Activated naive CD4-positive, alpha-beta T cell treated with anti-CD3 and anti-CD28 coated beads for 36 hours (primary cell): ENCODE data around the gene STAB2. TPM values are rescaled to one million over a fixed set of nuclear protein-coding genes. Genes with fewer than 3 reads are reported as not detected.
"Not testable (repeated sequence)": the region's sequence is repeated elsewhere in the genome, so short reads cannot be mapped to it uniquely, and the experiment has no call there.

ENCODE experiments used
- CTCF ChIA-PET: fragments of 350-600 bp; sonication (Branson Sonifier 250); formaldehyde crosslinking; loops from one replicate; lab custom pipeline; 2021; ENCODE audit warnings: antibody characterized with exemption; lab: Charles Lee
- DNase-seq: peaks from one replicate; pipeline ENCODE4 v3.0.0-alpha.2; 2020
- H3K27ac Mint-ChIP-seq: one replicate; pipeline ENCODE4 v1.8.0; 2021; ENCODE audit warnings: mild to moderate bottlenecking, mixed read lengths
- H3K27me3 Mint-ChIP-seq: one replicate; pipeline ENCODE4 v1.8.0; 2021; ENCODE audit warnings: low read depth, mixed read lengths
- H3K36me3 Mint-ChIP-seq: one replicate; pipeline ENCODE4 v1.8.0; 2021; ENCODE audit warnings: low read depth, mixed read lengths
- H3K4me1 Mint-ChIP-seq: one replicate; pipeline ENCODE4 v1.8.0; 2021; ENCODE audit warnings: low read depth, mixed read lengths
- H3K4me3 Mint-ChIP-seq: one replicate; pipeline ENCODE4 v1.8.0; 2021; ENCODE audit warnings: mild to moderate bottlenecking, moderate library complexity, mixed read lengths
- H3K9me3 Mint-ChIP-seq: one replicate; pipeline ENCODE4 v1.8.0; 2021; ENCODE audit warnings: mixed read lengths
- intact Hi-C: fragments of 100-400 bp; cut with micrococcal nuclease; formaldehyde crosslinking; loops from one replicate; pipeline ENCODE4 v1.15.1; 2023
- total RNA-seq, 2 experiments: library from RNA; stranded (reverse); gene quantifications; one replicate each; pipeline ENCODE4 v1.2.3, GENCODE V29; 2021

The STAB2 gene
- total RNA-seq, 2 experiments from 2014 or later, result not detected

DNA sequence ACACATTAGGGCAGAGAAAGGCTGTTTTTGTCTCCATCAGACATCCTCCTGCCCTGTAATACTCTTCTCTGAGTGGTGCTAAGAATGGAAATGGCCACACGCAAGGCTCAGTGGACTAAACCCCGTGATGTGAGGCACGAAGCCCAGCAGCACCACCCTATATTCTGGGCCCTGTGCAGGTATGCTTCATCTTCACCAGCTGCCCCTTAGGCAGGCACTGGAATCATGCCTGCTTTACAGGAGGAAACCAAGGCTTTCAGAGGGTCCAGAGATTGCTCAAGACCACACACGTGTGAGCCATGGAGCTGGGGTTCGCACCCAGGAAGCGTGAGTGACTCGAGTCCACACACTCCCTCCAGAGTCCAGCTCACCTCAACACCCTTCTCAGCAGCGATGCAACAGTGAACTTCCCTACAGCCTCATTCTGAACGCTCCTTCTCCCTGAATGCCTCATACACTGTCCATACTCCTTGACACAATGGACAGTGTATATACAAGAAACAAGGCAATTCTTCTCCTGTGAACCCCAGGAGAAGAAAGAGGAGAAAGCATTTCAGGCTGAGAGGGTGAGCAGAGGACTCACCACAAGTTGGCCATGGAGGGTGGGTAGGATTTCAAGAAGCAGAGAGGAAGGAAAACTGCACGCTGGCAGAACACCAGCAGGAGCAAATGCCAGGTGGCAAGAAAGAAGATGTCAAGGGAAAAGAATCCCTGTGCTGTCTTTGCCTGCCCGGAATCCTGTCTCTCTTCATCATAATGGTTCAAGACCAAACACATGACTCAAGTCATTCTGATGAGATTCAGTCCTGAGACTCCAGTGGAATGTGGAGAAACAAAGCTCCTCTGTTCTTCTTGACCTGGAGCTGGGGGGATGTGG is 214.9 kb downstream of the STAB2 start:
- Mint-ChIP-seq H3K4me1 (no peaks in the 10 kb centered on the region), H3K27ac (no peak overlapping the region), H3K9me3 (no peaks in the 10 kb centered on the region), H3K27me3 (no peaks in the 10 kb centered on the region), H3K36me3 (peaks cover 28% of the 10 kb centered on the region), H3K4me3 (no peak overlapping the region)
- no peak for DNase-seq
- intact Hi-C loops, result no loop called here
- CTCF ChIA-PET, result no interaction called here

DNA sequence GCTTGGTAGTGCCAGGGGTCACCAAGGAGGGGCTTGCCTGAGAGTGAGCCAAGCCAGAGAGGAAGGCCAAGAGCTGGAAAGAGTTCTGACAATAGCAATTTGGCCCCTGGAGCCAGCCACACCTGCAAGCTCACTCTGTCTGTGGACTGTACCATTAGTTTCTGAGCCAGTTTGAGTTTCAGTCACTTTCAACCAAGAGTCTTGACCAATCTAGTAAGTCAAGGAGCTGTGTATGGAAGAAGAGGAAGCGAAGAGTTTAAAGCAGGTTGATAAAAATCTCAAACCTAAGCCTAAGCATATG is 215.5 kb downstream of the STAB2 start:
- Mint-ChIP-seq H3K27ac (no peak overlapping the region), H3K4me1 (no peaks in the 10 kb centered on the region), H3K4me3 (no peak overlapping the region), H3K9me3 (no peaks in the 10 kb centered on the region), H3K27me3 (no peaks in the 10 kb centered on the region), H3K36me3 (peaks cover 33% of the 10 kb centered on the region)
- DNase-seq, result no peak
- CTCF ChIA-PET, result no interaction called here
- intact Hi-C loops, result no loop called here

DNA sequence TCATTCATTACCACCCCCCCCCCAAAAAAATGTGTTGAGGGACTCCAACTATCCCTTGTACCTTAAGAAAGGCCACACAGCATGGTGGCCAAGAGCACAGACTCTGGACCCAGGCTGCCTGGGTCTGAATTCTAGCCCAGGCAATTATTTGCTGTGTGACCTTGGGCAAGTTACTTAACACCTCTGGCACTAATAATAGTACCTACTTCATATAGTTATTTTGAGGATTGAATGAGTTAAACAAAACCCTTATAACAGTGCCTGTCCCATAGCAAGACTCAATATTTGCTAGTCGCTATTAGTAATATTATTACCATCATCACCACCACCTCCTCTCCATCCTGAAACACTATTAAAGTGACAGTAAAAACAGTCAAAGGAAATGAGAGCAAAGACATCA is 216.8 kb downstream of the STAB2 start:
- Mint-ChIP-seq H3K36me3 (peaks cover 28% of the 10 kb centered on the region), H3K4me1 (no peaks in the 10 kb centered on the region), H3K4me3 (no peak overlapping the region), H3K27me3 (no peaks in the 10 kb centered on the region), H3K27ac (no peak overlapping the region), H3K9me3 (no peaks in the 10 kb centered on the region)
- intact Hi-C loops, result no loop called here
- DNase-seq, result no peak
- CTCF ChIA-PET, result interaction anchor here (0.7 kb wide), 1 partner anchor 76 kb away, joined by 3 read pairs; no protein-coding TSS in a partner anchor

DNA sequence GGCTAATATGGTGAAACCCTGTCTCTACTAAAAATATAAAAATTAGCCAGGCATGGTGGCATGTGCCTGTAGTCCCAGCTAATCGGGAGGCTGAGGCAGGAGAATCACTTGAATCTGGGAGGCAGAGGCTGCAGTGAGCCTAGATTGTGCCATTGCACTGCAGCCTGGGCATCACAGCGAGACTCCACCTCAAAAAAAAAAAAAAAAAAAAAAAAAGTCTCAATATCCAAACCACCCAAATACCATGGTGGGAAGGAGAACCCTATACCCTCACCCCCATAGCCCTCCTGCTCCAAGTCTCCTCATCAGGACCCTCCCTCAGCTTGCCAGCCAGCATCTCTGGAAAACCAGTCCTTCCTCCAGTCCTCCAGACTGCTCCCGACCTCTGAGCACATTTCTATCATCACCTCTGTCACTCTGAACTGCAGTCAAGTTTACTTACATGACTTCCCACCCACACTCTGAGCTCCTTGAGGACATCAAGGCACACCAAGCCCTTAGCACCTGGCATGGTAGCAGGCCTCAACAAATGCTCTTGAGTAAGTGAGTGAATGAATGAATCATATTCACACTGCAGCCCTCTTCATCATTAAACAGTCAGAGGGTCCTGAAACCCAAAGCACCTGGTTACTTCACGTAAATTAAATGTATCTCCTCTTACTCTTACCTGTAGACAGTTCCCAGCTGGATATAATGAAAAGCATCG is 218.7 kb downstream of the STAB2 start:
- CTCF ChIA-PET, result no interaction called here
- no peak overlapping the region for H3K27ac Mint-ChIP-seq

DNA sequence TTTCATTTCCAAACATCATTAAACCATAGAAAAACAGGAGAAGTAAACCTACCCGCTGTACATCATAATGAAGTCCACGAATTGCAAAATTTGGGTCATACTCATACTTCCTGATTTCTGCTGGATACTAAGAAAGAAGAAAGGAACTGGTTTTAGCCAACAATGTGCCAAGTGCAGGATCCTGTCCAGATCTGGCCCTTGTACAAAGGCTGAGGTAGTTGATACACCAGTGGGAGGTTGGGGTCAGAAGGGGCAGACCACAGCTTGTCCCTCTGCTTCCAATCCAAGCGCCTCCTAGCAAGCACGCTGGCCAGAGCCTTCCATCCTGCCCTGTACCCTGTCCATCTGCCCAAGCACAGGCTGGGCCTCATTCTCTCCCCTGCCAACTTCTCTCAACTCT is 219.7 kb downstream of the STAB2 start:
- intact Hi-C loops, result no loop called here
- no peak overlapping the region for H3K27ac Mint-ChIP-seq
- CTCF ChIA-PET, result no interaction called here

More for the DNA sequence above, 218.7 kb downstream of the STAB2 start:
- intact Hi-C loops, result no loop called here
- DNase-seq, result no peak
- Mint-ChIP-seq H3K4me1 (no peaks in the 10 kb centered on the region), H3K36me3 (peaks cover 28% of the 10 kb centered on the region), H3K9me3 (no peaks in the 10 kb centered on the region), H3K27me3 (no peaks in the 10 kb centered on the region), H3K4me3 (no peak overlapping the region)

DNA sequence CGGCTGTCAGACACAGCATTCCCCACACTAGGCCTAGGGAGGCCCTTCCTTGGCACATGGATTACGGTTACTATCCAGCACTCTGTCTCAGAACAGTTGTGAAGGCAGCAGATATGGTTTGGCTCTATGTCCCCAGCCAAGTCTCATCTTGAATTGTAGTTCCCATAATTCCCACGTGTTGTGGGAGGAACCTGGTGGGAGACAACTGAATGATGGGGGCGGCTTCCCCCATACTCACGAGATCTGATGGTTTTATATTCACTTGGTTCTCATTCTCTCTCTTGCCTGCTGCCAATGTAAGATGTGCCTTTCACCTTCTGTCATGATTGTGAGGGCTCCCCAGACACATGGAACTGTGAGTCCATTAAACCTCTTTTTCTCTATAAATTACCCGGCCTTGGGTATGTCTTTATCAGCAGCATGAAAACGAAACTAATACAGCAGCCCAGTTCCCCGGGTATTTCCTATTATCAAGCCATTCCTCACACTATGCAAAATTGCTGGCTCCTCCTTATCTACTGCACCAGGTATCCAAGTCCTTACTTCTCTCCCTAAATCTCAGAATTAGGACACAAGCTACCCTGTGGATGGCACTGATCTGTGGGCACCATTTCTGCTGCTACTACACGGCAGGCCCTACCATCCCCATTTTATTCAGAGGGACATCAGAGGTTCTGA is 220.6 kb downstream of the STAB2 start:
- no peaks in the 10 kb centered on the region for H3K4me1 Mint-ChIP-seq
- peaks cover 33% of the 10 kb centered on the region for H3K36me3 Mint-ChIP-seq
- no peaks in the 10 kb centered on the region for H3K27me3 Mint-ChIP-seq
- DNase-seq, result no peak
- no peak overlapping the region for H3K4me3 Mint-ChIP-seq
- CTCF ChIA-PET, result no interaction called here
- H3K9me3 Mint-ChIP-seq, result no peaks in the 10 kb centered on the region
- no peak overlapping the region for H3K27ac Mint-ChIP-seq
- intact Hi-C loops, result no loop called here

More for the DNA sequence above, 219.7 kb downstream of the STAB2 start:
- no peaks in the 10 kb centered on the region for H3K9me3 Mint-ChIP-seq
- no peak overlapping the region for H3K4me3 Mint-ChIP-seq
- no peaks in the 10 kb centered on the region for H3K4me1 Mint-ChIP-seq
- peaks cover 33% of the 10 kb centered on the region for H3K36me3 Mint-ChIP-seq
- DNase-seq, result no peak
- no peaks in the 10 kb centered on the region for H3K27me3 Mint-ChIP-seq

DNA sequence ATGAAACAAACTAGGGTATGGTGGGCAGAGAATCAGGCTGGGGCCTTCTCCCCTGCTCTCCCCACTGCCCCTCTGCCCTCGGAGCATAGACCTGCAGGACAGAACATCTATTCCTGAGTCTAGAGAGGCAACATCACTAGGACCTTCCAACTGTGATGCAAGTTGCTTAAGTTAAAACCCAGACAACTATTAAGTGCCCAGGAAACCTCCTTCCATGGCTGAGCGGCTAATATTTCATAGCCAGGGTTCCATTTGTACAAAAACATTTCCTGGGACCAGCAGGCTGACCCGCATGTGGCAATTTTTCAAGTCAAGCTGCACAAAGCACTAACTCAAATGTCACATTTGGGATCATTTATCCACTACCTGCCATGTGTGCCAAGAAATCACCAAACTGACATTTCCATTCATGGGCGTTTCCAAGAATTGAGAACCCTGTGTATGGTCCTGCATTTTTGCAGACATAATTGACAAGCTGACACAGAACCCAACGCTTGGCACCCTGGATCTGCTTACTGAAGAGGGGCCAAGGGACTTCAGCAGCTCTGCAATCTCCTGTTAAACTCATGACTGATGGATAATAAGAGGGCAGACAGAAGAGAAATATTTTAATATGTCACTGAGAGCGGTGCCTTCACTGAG is 221.3 kb downstream of the STAB2 start:
- no peak for DNase-seq
- Mint-ChIP-seq H3K36me3 (peaks cover 33% of the 10 kb centered on the region), H3K4me1 (no peaks in the 10 kb centered on the region), H3K9me3 (no peaks in the 10 kb centered on the region), H3K4me3 (no peak overlapping the region), H3K27me3 (no peaks in the 10 kb centered on the region), H3K27ac (no peak overlapping the region)
- intact Hi-C loops, result no loop called here
- CTCF ChIA-PET, result no interaction called here

DNA sequence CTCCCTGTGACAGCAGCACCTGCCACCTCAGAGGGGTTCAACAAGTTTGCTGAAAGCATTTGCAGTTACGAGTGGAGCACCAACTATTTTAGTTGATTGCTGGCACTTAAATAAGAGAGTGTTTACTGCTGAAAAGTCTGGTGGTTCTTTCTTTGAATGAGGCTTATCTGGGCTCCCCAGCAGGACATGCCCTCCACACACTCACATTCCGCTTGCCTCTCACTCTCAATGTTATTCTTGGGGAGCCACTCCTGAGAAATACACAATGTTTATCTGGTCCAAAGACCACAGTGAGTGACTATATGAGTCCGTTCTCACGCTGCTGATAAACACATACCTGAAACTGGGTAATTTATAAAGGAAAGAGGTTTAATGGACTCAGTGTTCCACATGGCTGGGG is 222.1 kb downstream of the STAB2 start:
- no peaks in the 10 kb centered on the region for H3K4me1 Mint-ChIP-seq
- no peak overlapping the region for H3K4me3 Mint-ChIP-seq
- CTCF ChIA-PET, result no interaction called here
- no peaks in the 10 kb centered on the region for H3K9me3 Mint-ChIP-seq
- no peak for DNase-seq
- H3K27me3 Mint-ChIP-seq, result no peaks in the 10 kb centered on the region
- H3K27ac Mint-ChIP-seq, result no peak overlapping the region
- H3K36me3 Mint-ChIP-seq, result peaks cover 41% of the 10 kb centered on the region
- intact Hi-C loops, result no loop called here

DNA sequence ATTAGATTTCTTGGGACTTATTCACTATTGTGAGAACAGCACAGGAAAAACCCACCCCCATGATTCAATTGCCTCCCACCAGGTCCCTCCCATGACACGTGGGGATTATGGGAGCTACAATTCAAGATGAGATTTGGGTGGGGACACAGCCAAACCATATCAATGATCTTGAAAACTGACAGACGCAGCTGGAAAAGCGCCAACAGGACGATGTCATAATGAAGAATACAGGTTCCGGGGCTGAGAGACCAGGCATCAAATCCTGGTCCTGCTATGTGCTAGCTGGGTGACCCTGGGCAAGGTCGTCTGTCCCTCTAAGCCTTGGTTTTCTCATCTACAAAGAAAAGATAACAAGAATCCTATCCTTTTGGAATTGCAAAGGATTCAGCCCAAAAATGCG is 222.6 kb downstream of the STAB2 start:
- not testable (repeated sequence) for H3K9me3 Mint-ChIP-seq, H3K27me3 Mint-ChIP-seq

DNA sequence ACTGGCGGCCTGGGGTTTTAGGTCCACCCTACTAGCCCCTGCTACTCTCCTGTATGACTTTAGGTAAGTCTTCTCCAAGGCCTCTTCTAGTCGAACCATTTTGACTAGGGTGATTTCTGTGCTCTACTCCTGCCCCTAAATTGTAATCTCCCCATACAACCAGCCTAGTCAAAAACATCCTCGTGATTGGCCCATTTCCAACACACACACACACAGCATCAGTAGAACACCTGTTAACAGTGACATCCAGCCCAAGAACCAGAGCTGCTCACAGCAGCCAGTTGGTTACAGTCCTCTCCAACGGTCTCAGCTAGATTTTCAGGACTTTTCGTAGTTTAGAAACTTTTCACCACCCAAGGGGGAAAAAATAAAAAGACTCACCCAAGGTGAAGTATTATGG is 223.0 kb downstream of the STAB2 start:
- no peaks in the 10 kb centered on the region for H3K27me3 Mint-ChIP-seq
- peaks cover 45% of the 10 kb centered on the region for H3K36me3 Mint-ChIP-seq
- DNase-seq, result no peak
- H3K27ac Mint-ChIP-seq, result no peak overlapping the region
- no peaks in the 10 kb centered on the region for H3K9me3 Mint-ChIP-seq
- no peak overlapping the region for H3K4me3 Mint-ChIP-seq
- intact Hi-C loops, result no loop called here
- H3K4me1 Mint-ChIP-seq, result no peaks in the 10 kb centered on the region
- CTCF ChIA-PET, result interaction anchor here (0.6 kb wide), 2 partner anchors 139 to 299 kb away, joined by 3 read pairs; no protein-coding TSS in a partner anchor

More for the DNA sequence above, 222.6 kb downstream of the STAB2 start:
- H3K4me3 Mint-ChIP-seq, H3K27ac Mint-ChIP-seq, DNase-seq, H3K4me1 Mint-ChIP-seq, intact Hi-C loops: not testable (repeated sequence)
- CTCF ChIA-PET, result interaction anchor here (0.6 kb wide), 2 partner anchors 139 to 299 kb away, joined by 3 read pairs; no protein-coding TSS in a partner anchor
- peaks cover 45% of the 10 kb centered on the region for H3K36me3 Mint-ChIP-seq

DNA sequence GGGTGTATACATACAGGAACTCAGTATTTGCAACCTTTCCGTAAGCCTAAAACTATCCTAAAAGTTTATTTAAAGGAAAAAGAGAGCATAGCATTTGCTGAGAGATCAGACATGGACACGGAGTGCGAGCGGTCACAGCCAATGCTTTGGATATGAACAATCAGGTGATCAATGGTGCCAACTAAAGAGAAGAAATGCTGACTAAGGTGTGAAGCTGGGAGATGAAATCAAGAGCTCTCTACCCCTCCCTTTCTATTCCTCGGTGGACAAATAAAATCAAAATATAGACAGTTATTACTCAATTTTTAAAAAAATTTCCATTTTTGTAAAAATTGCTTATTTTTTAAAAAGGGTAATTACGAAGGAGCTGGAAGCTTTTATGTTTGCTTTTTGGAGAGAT is 224.7 kb downstream of the STAB2 start:
- Mint-ChIP-seq H3K4me3 (no peak overlapping the region), H3K36me3 (peaks cover 40% of the 10 kb centered on the region), H3K9me3 (no peaks in the 10 kb centered on the region), H3K4me1 (peaks cover 2% of the 10 kb centered on the region), H3K27me3 (no peaks in the 10 kb centered on the region), H3K27ac (no peak overlapping the region)
- DNase-seq, result no peak
- CTCF ChIA-PET, result interaction anchor here (1.1 kb wide), 1 partner anchor 40 kb away, joined by 3 read pairs; no protein-coding TSS in a partner anchor
- intact Hi-C loops, result no loop called here

DNA sequence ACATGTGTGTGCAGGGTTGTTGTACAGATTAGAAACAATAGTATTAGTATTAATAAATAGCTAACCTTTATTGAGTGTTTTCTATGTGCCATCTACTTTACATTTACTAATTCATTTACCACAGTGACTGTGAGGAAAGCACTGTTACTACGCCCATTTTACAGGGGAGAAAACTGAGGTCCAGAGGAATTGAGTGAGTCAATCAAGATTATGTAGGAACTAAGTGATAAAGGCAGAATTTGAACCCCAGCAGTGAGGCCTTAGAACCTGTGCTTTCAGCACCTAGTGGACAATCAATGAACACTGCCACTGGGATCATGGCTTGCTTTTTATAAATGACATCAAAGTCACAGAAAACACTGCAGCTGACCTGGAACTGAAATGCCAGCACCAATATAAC is 225.7 kb downstream of the STAB2 start:
- CTCF ChIA-PET, result interaction anchor here (1.1 kb wide), 1 partner anchor 41 kb away, joined by 3 read pairs; no protein-coding TSS in a partner anchor
- peaks cover 34% of the 10 kb centered on the region for H3K36me3 Mint-ChIP-seq
- no peaks in the 10 kb centered on the region for H3K27me3 Mint-ChIP-seq
- DNase-seq, result no peak
- intact Hi-C loops, result no loop called here
- peaks cover 4% of the 10 kb centered on the region for H3K4me1 Mint-ChIP-seq
- no peaks in the 10 kb centered on the region for H3K9me3 Mint-ChIP-seq
- H3K27ac Mint-ChIP-seq, result no peak overlapping the region
- no peak overlapping the region for H3K4me3 Mint-ChIP-seq
